H9 (cell line): ENCODE measurements around the gene SMARCE1. TPM values are rescaled to one million over a fixed set of nuclear protein-coding genes. Genes with fewer than 3 reads are reported as not detected.

Experiments used
- DNase-seq: peaks from one replicate; pipeline ENCODE4 v3.0.0-alpha.2; 2017
- H2AFZ ChIP-seq: one replicate; pipeline ENCODE4 v1.6.1; 2013; ENCODE audit warnings: mild to moderate bottlenecking, low read length, control low read depth, moderate library complexity
- H2AK5ac ChIP-seq: 2 replicates; pipeline ENCODE4 v1.6.1; 2013; ENCODE audit warnings: low read length, control low read depth, mixed read lengths; ENCODE audit not compliant: insufficient read length
- H2BK120ac ChIP-seq: one replicate; pipeline ENCODE4 v1.6.1; 2013; ENCODE audit warnings: low read depth, mild to moderate bottlenecking, low read length, control low read depth, inconsistent platforms; ENCODE audit not compliant: poor library complexity, severe bottlenecking
- H2BK12ac ChIP-seq: 2 replicates; pipeline ENCODE4 v1.6.1; 2013; ENCODE audit warnings: low read length, control low read depth, mixed read lengths, low read depth; ENCODE audit not compliant: insufficient read length
- H2BK15ac ChIP-seq: 2 replicates; pipeline ENCODE4 v1.6.1; 2013; ENCODE audit warnings: low read depth, low read length, control low read depth
- H2BK20ac ChIP-seq: one replicate; pipeline ENCODE4 v1.6.1; 2013; ENCODE audit warnings: low read depth, mild to moderate bottlenecking, low read length, control low read depth, inconsistent platforms; ENCODE audit not compliant: poor library complexity, severe bottlenecking
- H2BK5ac ChIP-seq: 2 replicates; pipeline ENCODE4 v1.6.1; 2013; ENCODE audit warnings: low read length, control low read depth, mixed read lengths; ENCODE audit not compliant: insufficient read length
- H3K14ac ChIP-seq: 2 replicates; pipeline ENCODE4 v1.6.1; 2013; ENCODE audit warnings: low read length, control low read depth; ENCODE audit not compliant: insufficient read depth
- H3K18ac ChIP-seq: 2 replicates; pipeline ENCODE4 v1.6.1; 2013; ENCODE audit warnings: low read depth, mild to moderate bottlenecking, mixed read lengths, low read length, control low read depth; ENCODE audit not compliant: insufficient read length
- H3K23ac ChIP-seq: 2 replicates; pipeline ENCODE4 v1.6.1; 2013; ENCODE audit warnings: low read length, control low read depth, mixed read lengths, low read depth; ENCODE audit not compliant: insufficient read length
- H3K23me2 ChIP-seq: 2 replicates; pipeline ENCODE4 v1.6.1; 2013; ENCODE audit warnings: low read depth, mild to moderate bottlenecking, mixed read lengths, low read length, control low read depth; ENCODE audit not compliant: insufficient read length, poor library complexity, severe bottlenecking
- H3K27ac ChIP-seq: 2 replicates; pipeline ENCODE4 v1.5.1; 2013; ENCODE audit warnings: low read length, control low read depth, mixed read lengths, low read depth; ENCODE audit not compliant: insufficient read length
- H3K27me3 ChIP-seq: 2 replicates; pipeline ENCODE4 v1.6.1; 2013; ENCODE audit warnings: low read length, control low read depth, inconsistent platforms; ENCODE audit not compliant: insufficient read depth
- H3K4ac ChIP-seq: 2 replicates; pipeline ENCODE4 v1.6.1; 2013; ENCODE audit warnings: low read depth, mild to moderate bottlenecking, control low read depth, inconsistent platforms, low read length, moderate library complexity
- H3K4me1 ChIP-seq: 2 replicates; pipeline ENCODE4 v1.6.1; 2013; ENCODE audit warnings: low read length, control low read depth, inconsistent platforms; ENCODE audit not compliant: insufficient read depth
- H3K4me2 ChIP-seq: 2 replicates; pipeline ENCODE4 v1.6.1; 2013; ENCODE audit warnings: low read length, control low read depth, mixed read lengths; ENCODE audit not compliant: insufficient read length, insufficient read depth
- H3K56ac ChIP-seq: 2 replicates; pipeline ENCODE4 v1.6.1; 2013; ENCODE audit warnings: low read depth, mild to moderate bottlenecking, mixed read lengths, low read length, control low read depth; ENCODE audit not compliant: insufficient read length
- H3K79me1 ChIP-seq: 2 replicates; pipeline ENCODE4 v1.6.1; 2013; ENCODE audit warnings: low read depth, mild to moderate bottlenecking, moderate library complexity, low read length, control low read depth, inconsistent platforms; ENCODE audit not compliant: insufficient read depth, poor library complexity, severe bottlenecking
- H3K79me2 ChIP-seq: 2 replicates; pipeline ENCODE4 v1.6.1; 2013; ENCODE audit warnings: low read length, control low read depth, inconsistent platforms; ENCODE audit not compliant: insufficient read depth
- H3K9ac ChIP-seq: 2 replicates; pipeline ENCODE4 v1.6.1; 2013; ENCODE audit warnings: low read length, control low read depth, mixed read lengths; ENCODE audit not compliant: insufficient read length; ENCODE audit errors: extremely low read depth
- H3K9me3 ChIP-seq: one replicate; pipeline ENCODE4 v1.6.1; 2013; ENCODE audit warnings: low read depth, low read length, inconsistent platforms; ENCODE audit not compliant: control insufficient read depth
- H3T11ph ChIP-seq: one replicate; pipeline ENCODE4 v1.6.1; 2013; ENCODE audit warnings: mild to moderate bottlenecking, low read length, control low read depth, inconsistent platforms
- H4K20me1 ChIP-seq: one replicate; pipeline ENCODE4 v1.6.1; 2013; ENCODE audit not compliant: control insufficient read depth, insufficient read length, insufficient read depth
- H4K5ac ChIP-seq: 2 replicates; pipeline ENCODE4 v1.6.1; 2013; ENCODE audit warnings: low read depth, mild to moderate bottlenecking, mixed read lengths, low read length, control low read depth; ENCODE audit not compliant: insufficient read length
- H4K8ac ChIP-seq: replicated peaks from 2 replicates; pipeline ENCODE4 v1.6.1; 2013; ENCODE audit warnings: low read length, control low read depth, mixed read lengths, low read depth; ENCODE audit not compliant: insufficient read length
- H4K91ac ChIP-seq: 2 replicates; pipeline ENCODE4 v1.6.1; 2013; ENCODE audit warnings: low read depth, mild to moderate bottlenecking, moderate library complexity, mixed read lengths, low read length, control low read depth; ENCODE audit not compliant: insufficient read length
- H3K27ac Mint-ChIP-seq, 3 experiments: 2 replicates in 2 of 3; 3 replicates in 1 of 3; pipeline ENCODE4 v1.8.0; 2020 to 2021; ENCODE audit warnings: mixed read lengths in 3 of 3, mild to moderate bottlenecking in 1 of 3, moderate library complexity in 1 of 3
- H3K27me3 Mint-ChIP-seq: 2 replicates; pipeline ENCODE4 v1.8.0; 2021; ENCODE audit warnings: low read depth, mild to moderate bottlenecking, moderate library complexity, mixed read lengths
- H3K36me3 Mint-ChIP-seq, 3 experiments: 2 replicates in 2 of 3; 3 replicates in 1 of 3; pipeline ENCODE4 v1.8.0; 2020 to 2021; ENCODE audit warnings: low read depth in 3 of 3, mixed read lengths in 3 of 3; ENCODE audit not compliant: insufficient read depth in 1 of 3
- H3K4me1 Mint-ChIP-seq, 2 experiments: 2 replicates each; pipeline ENCODE4 v1.8.0; 2020; ENCODE audit warnings: mixed read lengths in 2 of 2
- H3K4me3 Mint-ChIP-seq, 2 experiments: 2 replicates in 1 of 2; 3 replicates in 1 of 2; pipeline ENCODE4 v1.8.0; 2020 to 2021; ENCODE audit warnings: mild to moderate bottlenecking in 2 of 2, mixed read lengths in 2 of 2, moderate library complexity in 1 of 2
- H3K9me3 Mint-ChIP-seq, 2 experiments: 2 replicates in 1 of 2; 3 replicates in 1 of 2; pipeline ENCODE4 v1.8.0; 2020; ENCODE audit warnings: mild to moderate bottlenecking in 2 of 2, mixed read lengths in 2 of 2, moderate library complexity in 1 of 2
- WGBS: extraction: QIAGEN DNeasy Blood & Tissue Kit; methylation state at CpG from one replicate; pipeline ENCODE4 v1.1.7; 2013; ENCODE audit warnings: missing lambda C conversion rate, low lambda C conversion rate, mixed read lengths; ENCODE audit not compliant: insufficient read length; ENCODE audit errors: extremely low coverage; 5-methylcytosine and 5-hydroxymethylcytosine counted together
- total RNA-seq: library from RNA; stranded (reverse); gene quantifications from 2 replicates; pipeline ENCODE4 v1.2.1, GENCODE V29; 2021
- TF ChIP-seq, protein P1 (sequence below): fragments of 200-600 bp; sonication (generic); conservative IDR thresholded peaks from 3 replicates; pipeline ENCODE4 v1.8.0; 2021; ENCODE audit warnings: antibody characterized with exemption, mild to moderate bottlenecking

SMARCE1 gene
- total RNA-seq, 1 experiment from 2014 or later = 122 TPM

DNA sequence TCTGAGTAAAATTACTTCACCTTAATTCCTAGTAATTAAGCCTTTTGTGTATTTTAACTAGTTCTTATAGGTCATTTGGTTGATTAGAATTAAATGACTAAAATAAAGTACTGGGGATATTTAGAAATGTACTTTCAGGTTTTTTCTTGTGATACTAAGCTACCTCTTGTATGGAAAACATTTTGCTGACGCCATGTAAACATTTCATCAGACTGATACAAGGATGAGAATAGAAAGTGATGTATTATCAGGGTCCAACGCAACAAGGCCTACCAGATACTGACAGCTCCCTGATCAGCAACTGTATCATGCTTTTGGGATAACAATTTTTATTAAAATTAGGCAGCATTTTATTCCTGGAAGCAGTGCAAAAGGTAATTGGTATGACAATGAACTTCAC is 1.7 kb downstream of the SMARCE1 start:
- H3K4me1 Mint-ChIP-seq = peaks cover 10 to 13% of the 10 kb centered on the region in 2 experiments
- no peak overlapping the region for H3K27ac Mint-ChIP-seq
- no peak overlapping the region for H4K5ac ChIP-seq
- no peak overlapping the region for H3K56ac ChIP-seq
- H3K27me3 Mint-ChIP-seq = peaks cover 5% of the 10 kb centered on the region; the same call in 1 of the 2 replicates
- H3K9me3 ChIP-seq = no peaks in the 10 kb centered on the region
- H3T11ph ChIP-seq = no peak overlapping the region
- H3K23me2 ChIP-seq = peaks cover 17% of the 10 kb centered on the region
- no peaks in the 10 kb centered on the region for H3K4me1 ChIP-seq
- H2BK12ac ChIP-seq = no peak overlapping the region
- H3K9ac ChIP-seq = peak overlapping the region; percentile 36
- H4K91ac ChIP-seq = no peak overlapping the region
- H3K36me3 Mint-ChIP-seq = peaks cover 18 to 38% (median 38%) of the 10 kb centered on the region in 3 experiments; a peak in 6 of 7 replicates
- no peak for DNase-seq
- H2BK5ac ChIP-seq = no peak overlapping the region
- H3K14ac ChIP-seq = no peak overlapping the region
- no peak overlapping the region for H4K8ac ChIP-seq
- no peak overlapping the region for H3K4ac ChIP-seq
- H3K27ac ChIP-seq = no peak overlapping the region
- no peak overlapping the region for H3K23ac ChIP-seq
- no peak overlapping the region for H2BK20ac ChIP-seq
- no peak overlapping the region for H2AFZ ChIP-seq
- no CpG with 5 or more reads among the region's 2 CpGs for WGBS
- no peak overlapping the region for H2BK120ac ChIP-seq
- TF ChIP-seq, protein P1, sequence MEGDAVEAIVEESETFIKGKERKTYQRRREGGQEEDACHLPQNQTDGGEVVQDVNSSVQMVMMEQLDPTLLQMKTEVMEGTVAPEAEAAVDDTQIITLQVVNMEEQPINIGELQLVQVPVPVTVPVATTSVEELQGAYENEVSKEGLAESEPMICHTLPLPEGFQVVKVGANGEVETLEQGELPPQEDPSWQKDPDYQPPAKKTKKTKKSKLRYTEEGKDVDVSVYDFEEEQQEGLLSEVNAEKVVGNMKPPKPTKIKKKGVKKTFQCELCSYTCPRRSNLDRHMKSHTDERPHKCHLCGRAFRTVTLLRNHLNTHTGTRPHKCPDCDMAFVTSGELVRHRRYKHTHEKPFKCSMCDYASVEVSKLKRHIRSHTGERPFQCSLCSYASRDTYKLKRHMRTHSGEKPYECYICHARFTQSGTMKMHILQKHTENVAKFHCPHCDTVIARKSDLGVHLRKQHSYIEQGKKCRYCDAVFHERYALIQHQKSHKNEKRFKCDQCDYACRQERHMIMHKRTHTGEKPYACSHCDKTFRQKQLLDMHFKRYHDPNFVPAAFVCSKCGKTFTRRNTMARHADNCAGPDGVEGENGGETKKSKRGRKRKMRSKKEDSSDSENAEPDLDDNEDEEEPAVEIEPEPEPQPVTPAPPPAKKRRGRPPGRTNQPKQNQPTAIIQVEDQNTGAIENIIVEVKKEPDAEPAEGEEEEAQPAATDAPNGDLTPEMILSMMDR = no peak
- H3K9me3 Mint-ChIP-seq = no peaks in the 10 kb centered on the region
- H3K4me2 ChIP-seq = no peak overlapping the region
- H3K18ac ChIP-seq = no peak overlapping the region
- no peaks in the 10 kb centered on the region for H4K20me1 ChIP-seq
- H2AK5ac ChIP-seq = no peak overlapping the region
- no peak overlapping the region for H2BK15ac ChIP-seq
- H3K79me2 ChIP-seq = peaks cover 7% of the 10 kb centered on the region; the same call in 1 of the 2 replicates
- H3K27me3 ChIP-seq = no peaks in the 10 kb centered on the region
- peaks cover 2% of the 10 kb centered on the region for H3K79me1 ChIP-seq
- H3K4me3 Mint-ChIP-seq = peak overlapping the region in 1 of 2 experiments; percentile 95; a peak in 2 of 5 replicates
